DND-41 (cell line): ENCODE measurements around the gene RHBDD3.
A peak's percentile ranks its signal among the peaks of the same experiment; 100 is the strongest.

Source experiments
- ATAC-seq: fragments of 200-7000 bp; cut with Tn5 transposase; 3 replicates; pipeline ENCODE4 v1.9.1; 2021; ENCODE audit warnings: low read depth; ENCODE audit not compliant: insufficient read depth
- DNase-seq: peaks from one replicate; pipeline ENCODE4 v3.0.0-alpha.2; 2020
- H2AFZ ChIP-seq: 2 replicates; pipeline ENCODE4 v1.6.0; 2012; ENCODE audit warnings: low read depth, low read length
- H3K27ac ChIP-seq: 2 replicates; pipeline ENCODE4 v1.5.1; 2012; ENCODE audit warnings: low read length, inconsistent platforms
- H3K27me3 ChIP-seq: fragments of 200-600 bp; sonication (generic); 2 replicates; pipeline ENCODE4 v1.6.0; 2012; ENCODE audit warnings: low read length, mild to moderate bottlenecking, inconsistent platforms; ENCODE audit not compliant: insufficient read depth, poor library complexity
- H3K36me3 ChIP-seq: 2 replicates; pipeline ENCODE4 v1.5.1; 2012; ENCODE audit warnings: low read length, inconsistent platforms; ENCODE audit not compliant: insufficient read depth
- H3K4me1 ChIP-seq: 2 replicates; pipeline ENCODE4 v1.5.1; 2012; ENCODE audit warnings: mild to moderate bottlenecking, low read length; ENCODE audit not compliant: insufficient read depth
- H3K4me2 ChIP-seq: 2 replicates; pipeline ENCODE4 v1.6.0; 2012; ENCODE audit warnings: mild to moderate bottlenecking, moderate library complexity, low read length, inconsistent platforms; ENCODE audit not compliant: insufficient read depth
- H3K4me3 ChIP-seq, 2 experiments: fragments of 200-600 bp in 1 of 2; shearing (Covaris generic) in 1 of 2; 2 replicates each; pipeline ENCODE4 v1.5.1; 2012 to 2016; ENCODE audit warnings: inconsistent platforms in 2 of 2, low read length in 2 of 2, mild to moderate bottlenecking in 2 of 2, low read depth in 1 of 2, moderate library complexity in 1 of 2
- H3K79me2 ChIP-seq: 2 replicates; pipeline ENCODE4 v1.6.0; 2012; ENCODE audit warnings: low read length, inconsistent platforms; ENCODE audit not compliant: insufficient read depth
- H3K9ac ChIP-seq: 2 replicates; pipeline ENCODE4 v1.6.0; 2012; ENCODE audit warnings: low read depth, mild to moderate bottlenecking, inconsistent platforms, low read length, moderate library complexity
- H3K9me3 ChIP-seq: 2 replicates; pipeline ENCODE4 v1.5.1; 2012; ENCODE audit warnings: low read length, moderate library complexity, mild to moderate bottlenecking, inconsistent platforms; ENCODE audit not compliant: insufficient read depth, severe bottlenecking
- H4K20me1 ChIP-seq: 2 replicates; pipeline ENCODE4 v1.6.0; 2012; ENCODE audit warnings: low read length; ENCODE audit not compliant: insufficient read depth
- CTCF ChIP-seq: IDR thresholded peaks from 2 replicates; pipeline ENCODE4 v1.5.1; 2012; ENCODE audit warnings: borderline replicate concordance, low read length, moderate library complexity, mild to moderate bottlenecking; ENCODE audit not compliant: poor library complexity, severe bottlenecking; ENCODE audit errors: extremely low read depth
- EZH2 ChIP-seq: IDR thresholded peaks from 3 replicates; pipeline ENCODE4 v1.6.1; 2012; ENCODE audit warnings: borderline replicate concordance, low read depth, mild to moderate bottlenecking, moderate library complexity, low read length, inconsistent platforms; ENCODE audit not compliant: severe bottlenecking

Gene RHBDD3

GRCh38 chr22:29226351-29226981 is 41.3 kb downstream of the RHBDD3 start:
- ATAC-seq (no peak), DNase-seq (no peak)
- no peak for TF ChIP-seq CTCF
- TF ChIP-seq EZH2 = no peak
- Histone ChIP-seq H3K79me2 (no peaks in the 10 kb centered on the region), H3K9ac (no peak overlapping the region), H2AFZ (no peak overlapping the region), H3K4me3 (no peak overlapping the region), H3K4me1 (no peaks in the 10 kb centered on the region), H3K36me3 (peaks cover 18% of the 10 kb centered on the region), H3K27me3 (no peaks in the 10 kb centered on the region), H3K4me2 (no peak overlapping the region), H4K20me1 (no peaks in the 10 kb centered on the region), H3K27ac (no peak overlapping the region), H3K9me3 (no peaks in the 10 kb centered on the region)

GRCh38 chr22:29225422-29226090 is 42.2 kb downstream of the RHBDD3 start:
- no peaks in the 10 kb centered on the region for H3K4me1 ChIP-seq
- ATAC-seq = peak; percentile 45; the same call in 2 of the 3 replicates
- H3K4me3 ChIP-seq = no peak overlapping the region
- H3K79me2 ChIP-seq = no peaks in the 10 kb centered on the region
- H3K9ac ChIP-seq = no peak overlapping the region
- TF ChIP-seq EZH2 (no peak), CTCF (no peak)
- H2AFZ ChIP-seq = no peak overlapping the region
- no peaks in the 10 kb centered on the region for H3K9me3 ChIP-seq
- no peaks in the 10 kb centered on the region for H3K27me3 ChIP-seq
- DNase-seq = no peak
- no peak overlapping the region for H3K4me2 ChIP-seq
- H4K20me1 ChIP-seq = no peaks in the 10 kb centered on the region
- peaks cover 18% of the 10 kb centered on the region for H3K36me3 ChIP-seq
- H3K27ac ChIP-seq = no peak overlapping the region

GRCh38 chr22:29224859-29225410 is 42.8 kb downstream of the RHBDD3 start:
- Histone ChIP-seq H3K4me3 (no peak overlapping the region), H3K4me2 (no peak overlapping the region), H3K4me1 (0 out of 2 replicates have a peak, but pooled peaks cover 1% of the 10 kb centered on the region), H3K27me3 (no peaks in the 10 kb centered on the region), H3K36me3 (peaks cover 18% of the 10 kb centered on the region), H2AFZ (no peak overlapping the region), H3K79me2 (no peaks in the 10 kb centered on the region), H4K20me1 (no peaks in the 10 kb centered on the region), H3K9ac (no peak overlapping the region), H3K9me3 (no peaks in the 10 kb centered on the region), H3K27ac (0 out of 2 replicates have a peak overlapping the region, but pooled peaks have one; percentile 37)
- ATAC-seq = no peak
- DNase-seq = no peak
- TF ChIP-seq CTCF (no peak), EZH2 (no peak)
